GM23248 (cell line): ENCODE results near the gene TLE7. TPM values are rescaled to one million over a fixed set of nuclear protein-coding genes. Genes with fewer than 3 reads are reported as not detected.
A peak's percentile ranks its signal among the peaks of the same experiment; 100 is the strongest.

Experiments
- DNase-seq: peaks from one replicate; pipeline ENCODE4 v3.0.0-alpha.2; 2015
- H2AFZ ChIP-seq: fragments of 200-600 bp; sonication (generic); 2 replicates; pipeline ENCODE4 v1.6.1; 2016; ENCODE audit warnings: antibody characterized with exemption
- H3F3A ChIP-seq: fragments of 200-600 bp; sonication (generic); 2 replicates; pipeline ENCODE4 v1.6.1; 2016; ENCODE audit warnings: mild to moderate bottlenecking, antibody characterized with exemption, mixed run types; ENCODE audit not compliant: insufficient read depth
- H3K27ac ChIP-seq: fragments of 200-600 bp; sonication (generic); 2 replicates; pipeline ENCODE4 v1.5.1; 2016; ENCODE audit warnings: mild to moderate bottlenecking
- H3K27me3 ChIP-seq: fragments of 200-600 bp; sonication (generic); replicated peaks from 2 replicates; pipeline ENCODE4 v1.6.1; 2016; ENCODE audit warnings: mild to moderate bottlenecking; ENCODE audit not compliant: insufficient read depth
- H3K36me3 ChIP-seq: fragments of 200-600 bp; sonication (generic); 2 replicates; pipeline ENCODE4 v1.6.1; 2016; ENCODE audit warnings: low read depth, mild to moderate bottlenecking
- H3K4me1 ChIP-seq: fragments of 200-600 bp; sonication (generic); 2 replicates; pipeline ENCODE4 v1.6.1; 2016; ENCODE audit warnings: mild to moderate bottlenecking; ENCODE audit not compliant: insufficient read depth
- H3K4me2 ChIP-seq: fragments of 200-600 bp; sonication (generic); one replicate; pipeline ENCODE4 v1.6.1; 2016; ENCODE audit warnings: mild to moderate bottlenecking; ENCODE audit not compliant: unreplicated experiment
- H3K4me3 ChIP-seq: fragments of 200-600 bp; sonication (generic); 2 replicates; pipeline ENCODE4 v1.5.1; 2016; ENCODE audit warnings: mild to moderate bottlenecking
- H3K79me2 ChIP-seq: fragments of 200-600 bp; sonication (generic); 2 replicates; pipeline ENCODE4 v1.6.1; 2016; ENCODE audit warnings: mild to moderate bottlenecking; ENCODE audit not compliant: insufficient read depth
- H3K9ac ChIP-seq: fragments of 200-600 bp; sonication (generic); 2 replicates; pipeline ENCODE4 v1.6.1; 2016; ENCODE audit warnings: mild to moderate bottlenecking
- H3K9me2 ChIP-seq: fragments of 200-600 bp; sonication (generic); 2 replicates; pipeline ENCODE4 v1.6.1; 2016; ENCODE audit warnings: mixed run types, mild to moderate bottlenecking, moderate library complexity; ENCODE audit not compliant: insufficient read depth
- H3K9me3 ChIP-seq: fragments of 200-600 bp; sonication (generic); one replicate; pipeline ENCODE4 v1.6.1; 2017; ENCODE audit warnings: low read depth
- H4K20me1 ChIP-seq: fragments of 200-600 bp; sonication (generic); 2 replicates; pipeline ENCODE4 v1.6.0; 2016; ENCODE audit not compliant: insufficient read depth
- EZH2 ChIP-seq: fragments of 200-600 bp; sonication (generic); IDR thresholded peaks from 2 replicates; pipeline ENCODE4 v1.6.1; 2018; ENCODE audit warnings: antibody characterized with exemption, mild to moderate bottlenecking; ENCODE audit not compliant: insufficient read depth, poor library complexity, severe bottlenecking
- EZH2phosphoT487 ChIP-seq: fragments of 200-600 bp; sonication (generic); IDR thresholded peaks from 2 replicates; pipeline ENCODE4 v1.6.1; 2018; ENCODE audit warnings: antibody characterized with exemption, moderate library complexity, mild to moderate bottlenecking, low read depth; ENCODE audit not compliant: insufficient read depth
- WGBS, 2 experiments: methylation state at CpG; one replicate each; pipeline ENCODE4 v1.1.6; 2015 to 2017; ENCODE audit warnings: low lambda C conversion rate in 2 of 2, low coverage in 1 of 2; ENCODE audit errors: missing lambda C conversion rate in 2 of 2; 5-methylcytosine and 5-hydroxymethylcytosine counted together
- in situ Hi-C: fragments of 300-500 bp; cut with MboI; formaldehyde crosslinking; loops from 2 replicates; pipeline ENCODE4 v1.15.0; 2020
- polyA plus RNA-seq: library from polyadenylated mRNA; unstranded; fragments of >200 nt; fragmentation: Nextera tagmentation; extraction: Ambion mirVana; gene quantifications from 2 replicates; pipeline ENCODE4 v1.2.1, GENCODE V29; 2016
- total RNA-seq: library from RNA; depleted of rRNA; stranded (reverse); fragments of >200 nt; shearing (Covaris generic); gene quantifications from 2 replicates; pipeline ENCODE4 v1.2.3, GENCODE V29; 2014

TLE7 gene
- total and polyA plus RNA-seq, 2 experiments from 2014 or later: not detected

GRCh38 chr16:71460236-71460635 is 18.4 kb upstream of the TLE7 start:
- Histone ChIP-seq H4K20me1 (no peaks in the 10 kb centered on the region), H3K9me2 (no peaks in the 10 kb centered on the region), H3K4me3 (peak overlapping the region; percentile 95), H3K27me3 (no peaks in the 10 kb centered on the region), H3K4me2 (peak overlapping the region; percentile 94), H3K4me1 (peaks cover 16% of the 10 kb centered on the region), H3K9ac (peak overlapping the region; percentile 90), H3F3A (peaks cover 16% of the 10 kb centered on the region), H3K27ac (peak overlapping the region; percentile 83), H3K9me3 (no peaks in the 10 kb centered on the region), H3K79me2 (peaks cover 68% of the 10 kb centered on the region), H3K36me3 (0 out of 2 replicates have a peak, but pooled peaks cover 5% of the 10 kb centered on the region), H2AFZ (no peak overlapping the region)
- WGBS, 2 experiments: 0 to 1% methylated on average over 4 of the region's 4 CpGs
- in situ Hi-C loops: no loop called here
- TF ChIP-seq EZH2: no peak
- no peak for TF ChIP-seq EZH2phosphoT487
- DNase-seq: peak; percentile 91

GRCh38 chr16:71459510-71459909 is 17.7 kb upstream of the TLE7 start:
- TF ChIP-seq EZH2 (no peak), EZH2phosphoT487 (no peak)
- Histone ChIP-seq H3K9me2 (no peaks in the 10 kb centered on the region), H3K4me1 (peaks cover 16% of the 10 kb centered on the region), H4K20me1 (no peaks in the 10 kb centered on the region), H3K27ac (peak overlapping the region; percentile 31), H3K36me3 (0 out of 2 replicates have a peak, but pooled peaks cover 10% of the 10 kb centered on the region), H3K27me3 (no peaks in the 10 kb centered on the region), H3K4me2 (peak overlapping the region; percentile 94), H3K4me3 (peak overlapping the region; percentile 95; the same call in 1 of the 2 replicates), H3F3A (peaks cover 16% of the 10 kb centered on the region), H3K79me2 (peaks cover 75% of the 10 kb centered on the region), H3K9me3 (no peaks in the 10 kb centered on the region), H2AFZ (no peak overlapping the region), H3K9ac (no peak overlapping the region)
- in situ Hi-C loops: no loop called here
- DNase-seq: peak; percentile 33

GRCh38 chr16:71456801-71457200 is 14.9 kb upstream of the TLE7 start:
- H3K9me2 ChIP-seq: no peaks in the 10 kb centered on the region
- peaks cover 16% of the 10 kb centered on the region for H3F3A ChIP-seq
- H3K27ac ChIP-seq: no peak overlapping the region
- H3K27me3 ChIP-seq: no peaks in the 10 kb centered on the region
- 88 to 94% methylated on average over 4 of the region's 4 CpGs for WGBS, 2 experiments
- TF ChIP-seq EZH2phosphoT487 (no peak), EZH2 (no peak)
- no peak for DNase-seq
- no peak overlapping the region for H3K4me3 ChIP-seq
- H3K9ac ChIP-seq: no peak overlapping the region
- in situ Hi-C loops: no loop called here
- H3K4me2 ChIP-seq: no peak overlapping the region
- peaks cover 24% of the 10 kb centered on the region for H3K36me3 ChIP-seq
- peaks cover 16% of the 10 kb centered on the region for H3K4me1 ChIP-seq
- peaks cover 4% of the 10 kb centered on the region for H3K9me3 ChIP-seq
- H3K79me2 ChIP-seq: peaks cover 66% of the 10 kb centered on the region
- H2AFZ ChIP-seq: no peak overlapping the region
- H4K20me1 ChIP-seq: no peaks in the 10 kb centered on the region

- no peaks in the 10 kb centered on the region for H3K9me2 ChIP-seq
- peaks cover 20% of the 10 kb centered on the region; the same call in 1 of the 2 replicates for H3F3A ChIP-seq
- in situ Hi-C loops: no loop called here
These were observed 11.2 kb upstream of the TLE7 start for GRCh38 chr16:71453036-71453435.

GRCh38 chr16:71449020-71449419 is 7.2 kb upstream of the TLE7 start:
- DNase-seq: no peak
- H3K4me1 ChIP-seq: no peaks in the 10 kb centered on the region
- no peaks in the 10 kb centered on the region for H3K9me2 ChIP-seq
- 96 to 98% methylated on average over 3 of the region's 3 CpGs for WGBS, 2 experiments
- in situ Hi-C loops: no loop called here
- peaks cover 23% of the 10 kb centered on the region for H3K9me3 ChIP-seq
- no peak overlapping the region for H3K9ac ChIP-seq
- H3K4me2 ChIP-seq: no peak overlapping the region
- 0 out of 2 replicates have a peak, but pooled peaks cover 2% of the 10 kb centered on the region for H3K79me2 ChIP-seq
- no peaks in the 10 kb centered on the region for H3K27me3 ChIP-seq
- H3F3A ChIP-seq: peaks cover 20% of the 10 kb centered on the region; the same call in 1 of the 2 replicates
- H2AFZ ChIP-seq: no peak overlapping the region
- H3K27ac ChIP-seq: no peak overlapping the region
- H3K4me3 ChIP-seq: 0 out of 2 replicates have a peak overlapping the region, but pooled peaks have one; percentile 5
- peaks cover 67% of the 10 kb centered on the region for H3K36me3 ChIP-seq
- H4K20me1 ChIP-seq: no peaks in the 10 kb centered on the region
- TF ChIP-seq EZH2: no peak
- no peak for TF ChIP-seq EZH2phosphoT487

More at GRCh38 chr16:71453036-71453435, 11.2 kb upstream of the TLE7 start:
- no peaks in the 10 kb centered on the region for H3K27me3 ChIP-seq
- H3K36me3 ChIP-seq: peaks cover 61% of the 10 kb centered on the region
- peaks cover 16% of the 10 kb centered on the region for H3K9me3 ChIP-seq
- no peak for DNase-seq
- no peak overlapping the region for H3K4me2 ChIP-seq
- H3K4me3 ChIP-seq: no peak overlapping the region
- H3K9ac ChIP-seq: no peak overlapping the region
- no peak for TF ChIP-seq EZH2
- no peak for TF ChIP-seq EZH2phosphoT487
- H3K27ac ChIP-seq: no peak overlapping the region
- peaks cover 38% of the 10 kb centered on the region for H3K79me2 ChIP-seq
- no peaks in the 10 kb centered on the region for H4K20me1 ChIP-seq
- no peaks in the 10 kb centered on the region for H3K4me1 ChIP-seq
- H2AFZ ChIP-seq: no peak overlapping the region
